NCI-H2196 treated with DMSO at 0.1 percent for 48 hours (cell line): ENCODE results near the gene IFNA16.
"Not testable (repeated sequence)": the region's sequence is repeated elsewhere in the genome, so short reads cannot be mapped to it uniquely, and the experiment has no call there.

Experiments used
- DNase-seq: peaks from one replicate; lab custom pipeline; 2025; ENCODE audit not compliant: unreplicated experiment; lab: John Stamatoyannopoulos, UW

The IFNA16 gene

GRCh38 chr9:21202105-21202504, 15.0 kb downstream of the IFNA16 start, which contains the start of gene IFNA7:
IFNA7 (minus strand) TSS chr9:21202205; CDS start chr9:21202165, 40 bp downstream.
- DNase-seq = not testable (repeated sequence)

- DNase-seq = not testable (repeated sequence)
These were observed 22.0 kb downstream of the IFNA16 start for GRCh38 chr9:21194867-21195776.

GRCh38 chr9:21187487-21187886, 29.6 kb downstream of the IFNA16 start, which contains the start of gene IFNA4:
IFNA4 (minus strand) TSS chr9:21187587; CDS start chr9:21187531, 56 bp downstream.
- DNase-seq = not testable (repeated sequence)

- not testable (repeated sequence) for DNase-seq
These were observed 34.0 kb downstream of the IFNA16 start for GRCh38 chr9:21182810-21183736.

GRCh38 chr9:21174671-21175070, 42.4 kb downstream of the IFNA16 start:
- DNase-seq = no peak

GRCh38 chr9:21172156-21172555, 45.0 kb downstream of the IFNA16 start:
- no peak for DNase-seq

- no peak for DNase-seq
These were observed 45.8 kb downstream of the IFNA16 start for GRCh38 chr9:21171351-21171750.

GRCh38 chr9:21166560-21166959, 50.6 kb downstream of the IFNA16 start, which contains the start of gene IFNA21:
IFNA21 (minus strand) TSS chr9:21166660; CDS start chr9:21166612, 48 bp downstream.
- DNase-seq = not testable (repeated sequence)
